Measurements from ENCODE around the gene DHRS7.

GRCh38 chr14:60183741-60184140 lies 18.5 kb upstream of the DHRS7 start:
- TF ChIP-seq, protein P1, sequence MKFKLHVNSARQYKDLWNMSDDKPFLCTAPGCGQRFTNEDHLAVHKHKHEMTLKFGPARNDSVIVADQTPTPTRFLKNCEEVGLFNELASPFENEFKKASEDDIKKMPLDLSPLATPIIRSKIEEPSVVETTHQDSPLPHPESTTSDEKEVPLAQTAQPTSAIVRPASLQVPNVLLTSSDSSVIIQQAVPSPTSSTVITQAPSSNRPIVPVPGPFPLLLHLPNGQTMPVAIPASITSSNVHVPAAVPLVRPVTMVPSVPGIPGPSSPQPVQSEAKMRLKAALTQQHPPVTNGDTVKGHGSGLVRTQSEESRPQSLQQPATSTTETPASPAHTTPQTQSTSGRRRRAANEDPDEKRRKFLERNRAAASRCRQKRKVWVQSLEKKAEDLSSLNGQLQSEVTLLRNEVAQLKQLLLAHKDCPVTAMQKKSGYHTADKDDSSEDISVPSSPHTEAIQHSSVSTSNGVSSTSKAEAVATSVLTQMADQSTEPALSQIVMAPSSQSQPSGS (IDR thresholded peaks at IDR 0.05; ENCODE audit: low read length): no peak
- TF ChIP-seq, protein P2, sequence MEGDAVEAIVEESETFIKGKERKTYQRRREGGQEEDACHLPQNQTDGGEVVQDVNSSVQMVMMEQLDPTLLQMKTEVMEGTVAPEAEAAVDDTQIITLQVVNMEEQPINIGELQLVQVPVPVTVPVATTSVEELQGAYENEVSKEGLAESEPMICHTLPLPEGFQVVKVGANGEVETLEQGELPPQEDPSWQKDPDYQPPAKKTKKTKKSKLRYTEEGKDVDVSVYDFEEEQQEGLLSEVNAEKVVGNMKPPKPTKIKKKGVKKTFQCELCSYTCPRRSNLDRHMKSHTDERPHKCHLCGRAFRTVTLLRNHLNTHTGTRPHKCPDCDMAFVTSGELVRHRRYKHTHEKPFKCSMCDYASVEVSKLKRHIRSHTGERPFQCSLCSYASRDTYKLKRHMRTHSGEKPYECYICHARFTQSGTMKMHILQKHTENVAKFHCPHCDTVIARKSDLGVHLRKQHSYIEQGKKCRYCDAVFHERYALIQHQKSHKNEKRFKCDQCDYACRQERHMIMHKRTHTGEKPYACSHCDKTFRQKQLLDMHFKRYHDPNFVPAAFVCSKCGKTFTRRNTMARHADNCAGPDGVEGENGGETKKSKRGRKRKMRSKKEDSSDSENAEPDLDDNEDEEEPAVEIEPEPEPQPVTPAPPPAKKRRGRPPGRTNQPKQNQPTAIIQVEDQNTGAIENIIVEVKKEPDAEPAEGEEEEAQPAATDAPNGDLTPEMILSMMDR (IDR thresholded peaks at IDR 0.05; ENCODE audit: control extremely low read depth in 1 of 3, insufficient read depth in 1 of 3, low read depth in 1 of 3, low read length in 3 of 3): no peak
- TF ChIP-seq RAD21 (IDR thresholded peaks at IDR 0.05 in 1 of 2, conservative IDR thresholded peaks at IDR 0.05 in 1 of 2; ENCODE audit: low read depth in 2 of 2, low read length in 2 of 2) (no peak), POLR2AphosphoS5 (IDR thresholded peaks at IDR 0.05; ENCODE audit: low read depth, low read length) (no peak), SP1 (IDR thresholded peaks at IDR 0.05; ENCODE audit: low read depth, low read length) (no peak), EP300 (IDR thresholded peaks at IDR 0.05; ENCODE audit: borderline replicate concordance in 1 of 2, low read depth in 2 of 2, low read length in 2 of 2) (no peak), EZH2 (IDR thresholded peaks at IDR 0.05; ENCODE audit: low read depth, low read length, severe bottlenecking) (no peak), MAFK (IDR thresholded peaks at IDR 0.05; ENCODE audit: low read depth, low read length) (no peak), CREB1 (IDR thresholded peaks at IDR 0.05) (no peak), GTF2F1 (IDR thresholded peaks at IDR 0.05; ENCODE audit: borderline replicate concordance, low read depth, low read length) (no peak), HDAC2 (IDR thresholded peaks at IDR 0.05; ENCODE audit: borderline replicate concordance in 1 of 2, low read depth in 2 of 2, low read length in 2 of 2) (no peak)
